Cardiac fibroblast (primary cell): ENCODE measurements around the gene HEATR1.

Source experiments
- DNase-seq, 2 donors: peaks; one replicate each; pipeline versions ENCODE4 v3.0.0 to v3.0.0-alpha.2; 2010; ENCODE audit warnings: low read depth in 2 of 2
- H3K4me3 ChIP-seq, 2 donors: replicated peaks in 1 of 2; 1 replicate in 1 of 2; 2 replicates in 1 of 2; pipeline ENCODE4 v1.5.1; 2011; ENCODE audit warnings: low read depth in 2 of 2, low read length in 2 of 2, mild to moderate bottlenecking in 2 of 2, moderate library complexity in 1 of 2
- CTCF ChIP-seq: IDR thresholded peaks from one replicate; pipeline ENCODE4 v1.5.1; 2011; ENCODE audit warnings: low read depth, mild to moderate bottlenecking, low read length, inconsistent platforms

HEATR1 gene

GRCh38 chr1:236636017-236636416 lies 31.7 kb upstream of the HEATR1 start:
- no peak for TF ChIP-seq CTCF
- no peak for DNase-seq

GRCh38 chr1:236627727-236628408 lies 23.6 kb upstream of the HEATR1 start:
- no peak for TF ChIP-seq CTCF
- H3K4me3 ChIP-seq: no peak overlapping the region
- peak in 1 of 2 donors; percentile 44 for DNase-seq

More at GRCh38 chr1:236636017-236636416, 31.7 kb upstream of the HEATR1 start:
- no peak overlapping the region for H3K4me3 ChIP-seq

GRCh38 chr1:236623371-236624166 lies 19.3 kb upstream of the HEATR1 start:
- peak in 1 of 2 donors; percentile 29 for DNase-seq
- no peak overlapping the region for H3K4me3 ChIP-seq
- TF ChIP-seq CTCF: no peak

- no peak overlapping the region for H3K4me3 ChIP-seq
- no peak for DNase-seq
- TF ChIP-seq CTCF: no peak
Observed at GRCh38 chr1:236622407-236622806, 18.1 kb upstream of the HEATR1 start.

- no peak for TF ChIP-seq CTCF
- H3K4me3 ChIP-seq: no peak overlapping the region
- DNase-seq: no peak
Observed at GRCh38 chr1:236619398-236619797, 15.1 kb upstream of the HEATR1 start.

GRCh38 chr1:236618507-236618906 lies 14.2 kb upstream of the HEATR1 start:
- TF ChIP-seq CTCF: no peak
- no peak for DNase-seq
- H3K4me3 ChIP-seq: no peak overlapping the region
